HFFc6 (cell line): Measurements from ENCODE around the gene PLXDC2. TPM values are rescaled to one million over a fixed set of nuclear protein-coding genes. Genes with fewer than 3 reads are reported as not detected.

Experiments
- DNase-seq: peaks from one replicate; pipeline ENCODE4 v3.0.0-alpha.2; 2018
- H3K27ac Mint-ChIP-seq: 2 replicates; pipeline ENCODE4 v1.8.0; 2020; ENCODE audit warnings: mild to moderate bottlenecking, mixed read lengths
- H3K27me3 Mint-ChIP-seq: 2 replicates; pipeline ENCODE4 v1.8.0; 2021; ENCODE audit warnings: mild to moderate bottlenecking, moderate library complexity, mixed read lengths; ENCODE audit not compliant: insufficient read depth
- H3K36me3 Mint-ChIP-seq: 2 replicates; pipeline ENCODE4 v1.8.0; 2021; ENCODE audit warnings: low read depth, mixed read lengths
- H3K4me1 Mint-ChIP-seq: 2 replicates; pipeline ENCODE4 v1.8.0; 2020; ENCODE audit warnings: low read depth, mixed read lengths
- H3K4me3 Mint-ChIP-seq: 2 replicates; pipeline ENCODE4 v1.8.0; 2020; ENCODE audit warnings: mild to moderate bottlenecking, moderate library complexity, mixed read lengths
- H3K9me3 Mint-ChIP-seq: 2 replicates; pipeline ENCODE4 v1.8.0; 2020; ENCODE audit warnings: mild to moderate bottlenecking, mixed read lengths
- CTCF ChIP-seq: fragments of 200-600 bp; sonication (generic); IDR thresholded peaks from 2 replicates; pipeline ENCODE4 v1.5.0; 2021; ENCODE audit warnings: antibody characterized with exemption, mild to moderate bottlenecking
- total RNA-seq, 6 experiments: library from RNA; stranded (reverse); fragmentation: NEBNext Ultra II Directional; extraction: Animal tissue kit (Norgen Biotek cat#: 25700); gene quantifications; 2 replicates in 1 of 6; 3 replicates in 5 of 6; pipeline ENCODE4 v1.2.3, GENCODE V29; 2021

The PLXDC2 gene
- total RNA-seq, 6 experiments from 2014 or later = 0.17 to 2.3 (median 0.36) TPM

- Mint-ChIP-seq H3K27ac (no peak overlapping the region), H3K4me1 (no peaks in the 10 kb centered on the region), H3K36me3 (no peaks in the 10 kb centered on the region), H3K9me3 (peaks cover 28% of the 10 kb centered on the region), H3K4me3 (no peak overlapping the region), H3K27me3 (no peaks in the 10 kb centered on the region)
- no peak for TF ChIP-seq CTCF
- no peak for DNase-seq
Observed at GRCh38 chr10:19895500-19895899, 79.3 kb downstream of the PLXDC2 start.

GRCh38 chr10:19902456-19902855, 86.2 kb downstream of the PLXDC2 start:
- H3K27ac Mint-ChIP-seq = no peak overlapping the region
- H3K4me3 Mint-ChIP-seq = no peak overlapping the region
- H3K4me1 Mint-ChIP-seq = no peaks in the 10 kb centered on the region

GRCh38 chr10:19904202-19904661, 88.0 kb downstream of the PLXDC2 start:
- no peak for TF ChIP-seq CTCF
- DNase-seq = no peak
- Mint-ChIP-seq H3K36me3 (no peaks in the 10 kb centered on the region), H3K4me3 (no peak overlapping the region), H3K27ac (no peak overlapping the region), H3K4me1 (no peaks in the 10 kb centered on the region), H3K9me3 (peaks cover 60% of the 10 kb centered on the region), H3K27me3 (no peaks in the 10 kb centered on the region)

More at GRCh38 chr10:19902456-19902855, 86.2 kb downstream of the PLXDC2 start:
- no peaks in the 10 kb centered on the region for H3K36me3 Mint-ChIP-seq
- H3K9me3 Mint-ChIP-seq = peaks cover 58% of the 10 kb centered on the region
- no peak for TF ChIP-seq CTCF
- no peak for DNase-seq
- no peaks in the 10 kb centered on the region for H3K27me3 Mint-ChIP-seq

- DNase-seq = no peak
- H3K4me3 Mint-ChIP-seq = no peak overlapping the region
- peaks cover 58% of the 10 kb centered on the region for H3K9me3 Mint-ChIP-seq
- H3K27me3 Mint-ChIP-seq = no peaks in the 10 kb centered on the region
- no peaks in the 10 kb centered on the region for H3K36me3 Mint-ChIP-seq
- no peaks in the 10 kb centered on the region for H3K4me1 Mint-ChIP-seq
- H3K27ac Mint-ChIP-seq = no peak overlapping the region
- TF ChIP-seq CTCF = no peak
Observed at GRCh38 chr10:19906108-19906791, 90.0 kb downstream of the PLXDC2 start.

GRCh38 chr10:19908991-19909696, 92.9 kb downstream of the PLXDC2 start:
- Mint-ChIP-seq H3K36me3 (no peaks in the 10 kb centered on the region), H3K27me3 (no peaks in the 10 kb centered on the region), H3K27ac (no peak overlapping the region), H3K9me3 (peaks cover 42% of the 10 kb centered on the region), H3K4me1 (no peaks in the 10 kb centered on the region), H3K4me3 (no peak overlapping the region)
- no peak for DNase-seq
- TF ChIP-seq CTCF = no peak
